ELR (cell line): Measurements from ENCODE around the gene HOXC6.
A peak's percentile ranks its signal among the peaks of the same experiment; 100 is the strongest.

Experiments
- DNase-seq: peaks from one replicate; pipeline ENCODE4 v3.0.0-alpha.2; 2015; ENCODE audit warnings: low read depth

HOXC6 gene

DNA sequence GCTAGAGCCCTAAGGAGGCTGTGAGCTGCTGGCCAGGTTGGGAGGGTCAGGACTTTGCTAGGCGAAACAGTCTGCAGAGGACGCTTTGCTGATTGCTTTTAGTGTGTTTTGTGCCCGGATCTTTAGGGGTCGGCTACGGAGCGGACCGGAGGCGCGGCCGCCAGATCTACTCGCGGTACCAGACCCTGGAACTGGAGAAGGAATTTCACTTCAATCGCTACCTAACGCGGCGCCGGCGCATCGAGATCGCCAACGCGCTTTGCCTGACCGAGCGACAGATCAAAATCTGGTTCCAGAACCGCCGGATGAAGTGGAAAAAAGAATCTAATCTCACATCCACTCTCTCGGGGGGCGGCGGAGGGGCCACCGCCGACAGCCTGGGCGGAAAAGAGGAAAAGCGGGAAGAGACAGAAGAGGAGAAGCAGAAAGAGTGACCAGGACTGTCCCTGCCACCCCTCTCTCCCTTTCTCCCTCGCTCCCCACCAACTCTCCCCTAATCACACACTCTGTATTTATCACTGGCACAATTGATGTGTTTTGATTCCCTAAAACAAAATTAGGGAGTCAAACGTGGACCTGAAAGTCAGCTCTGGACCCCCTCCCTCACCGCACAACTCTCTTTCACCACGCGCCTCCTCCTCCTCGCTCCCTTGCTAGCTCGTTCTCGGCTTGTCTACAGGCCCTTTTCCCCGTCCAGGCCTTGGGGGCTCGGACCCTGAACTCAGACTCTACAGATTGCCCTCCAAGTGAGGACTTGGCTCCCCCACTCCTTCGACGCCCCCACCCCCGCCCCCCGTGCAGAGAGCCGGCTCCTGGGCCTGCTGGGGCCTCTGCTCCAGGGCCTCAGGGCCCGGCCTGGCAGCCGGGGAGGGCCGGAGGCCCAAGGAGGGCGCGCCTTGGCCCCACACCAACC lies 1.5 kb downstream of the HOXC6 start:
- DNase-seq = no peak

DNA sequence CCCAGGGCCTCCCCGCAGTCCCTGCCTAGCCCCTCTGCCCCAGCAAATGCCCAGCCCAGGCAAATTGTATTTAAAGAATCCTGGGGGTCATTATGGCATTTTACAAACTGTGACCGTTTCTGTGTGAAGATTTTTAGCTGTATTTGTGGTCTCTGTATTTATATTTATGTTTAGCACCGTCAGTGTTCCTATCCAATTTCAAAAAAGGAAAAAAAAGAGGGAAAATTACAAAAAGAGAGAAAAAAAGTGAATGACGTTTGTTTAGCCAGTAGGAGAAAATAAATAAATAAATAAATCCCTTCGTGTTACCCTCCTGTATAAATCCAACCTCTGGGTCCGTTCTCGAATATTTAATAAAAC lies 2.2 kb downstream of the HOXC6 start:
- no peak for DNase-seq

DNA sequence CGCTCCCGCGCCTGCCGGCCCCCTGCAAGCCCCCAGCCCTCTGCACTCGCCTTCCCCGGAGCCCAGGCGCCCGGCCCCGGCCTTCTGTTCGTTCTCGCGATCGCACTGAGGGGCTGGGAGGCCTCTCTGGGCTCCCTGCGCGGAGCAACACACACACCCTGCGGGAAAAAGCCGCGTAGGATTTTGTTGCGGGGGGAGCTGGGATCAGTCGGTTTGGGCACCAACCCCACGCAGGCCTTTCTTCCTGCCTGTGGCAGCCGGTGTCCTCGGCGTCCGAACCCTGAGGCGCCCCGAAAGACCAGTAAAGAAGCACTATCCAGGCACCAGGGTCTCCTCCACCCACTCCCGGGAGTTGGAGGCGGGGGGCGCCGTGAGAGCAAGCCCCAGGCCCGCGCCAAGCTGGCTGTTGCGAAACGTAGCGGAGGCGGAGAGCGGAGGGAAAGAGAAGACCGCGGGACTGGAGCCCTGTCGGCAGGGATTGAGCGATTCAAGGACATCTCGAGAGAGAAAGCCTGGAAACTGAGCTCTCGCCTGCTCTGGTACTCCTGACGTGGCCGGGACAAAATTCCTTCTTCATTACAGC lies 2.7 kb downstream of the HOXC6 start:
- no peak for DNase-seq

DNA sequence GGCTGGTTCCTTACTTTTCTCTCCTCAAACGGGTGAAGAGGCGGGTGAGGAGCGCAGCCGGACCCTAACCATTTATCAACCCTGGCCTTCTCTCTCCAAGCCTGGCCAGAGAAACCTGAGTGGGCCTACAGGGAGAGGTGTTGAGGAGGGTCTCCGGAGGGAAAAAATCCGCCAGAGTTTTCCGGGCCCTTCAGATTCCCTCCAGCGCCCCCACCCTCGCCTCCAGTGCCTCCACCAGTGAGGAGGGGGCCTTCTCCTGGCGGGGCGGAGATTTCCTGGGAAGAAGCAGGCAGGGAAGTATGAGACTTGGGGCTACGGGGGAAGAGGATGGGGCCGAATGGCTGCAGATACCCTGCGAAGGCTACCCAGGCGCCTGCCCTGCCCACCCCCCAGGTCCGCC lies 3.2 kb downstream of the HOXC6 start:
- no peak for DNase-seq

DNA sequence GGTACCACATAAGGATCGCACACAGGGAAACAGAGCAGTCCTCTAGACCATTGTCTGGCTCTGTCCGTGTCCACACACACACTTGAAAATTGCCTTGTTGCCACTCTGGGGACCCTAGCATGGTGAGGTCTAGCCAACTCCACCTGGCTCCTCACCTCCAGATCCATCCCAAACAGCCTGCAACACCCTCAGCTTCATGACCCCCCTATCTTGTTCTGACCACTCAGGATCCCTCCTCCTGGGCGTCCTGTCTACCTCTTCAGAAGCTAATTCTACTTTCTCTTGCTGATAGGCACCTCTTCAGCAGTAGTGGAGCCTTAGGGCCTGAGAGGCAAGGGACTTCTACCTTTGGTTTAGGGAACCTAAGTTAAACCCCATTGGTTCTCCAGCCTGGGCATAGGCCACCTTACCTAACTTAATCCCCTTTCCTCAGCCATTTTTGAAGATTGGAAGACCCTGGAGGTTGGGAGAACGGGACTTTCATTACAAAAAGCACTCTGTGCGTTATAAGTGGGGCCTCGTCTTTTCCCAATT lies 3.9 kb downstream of the HOXC6 start:
- no peak for DNase-seq

DNA sequence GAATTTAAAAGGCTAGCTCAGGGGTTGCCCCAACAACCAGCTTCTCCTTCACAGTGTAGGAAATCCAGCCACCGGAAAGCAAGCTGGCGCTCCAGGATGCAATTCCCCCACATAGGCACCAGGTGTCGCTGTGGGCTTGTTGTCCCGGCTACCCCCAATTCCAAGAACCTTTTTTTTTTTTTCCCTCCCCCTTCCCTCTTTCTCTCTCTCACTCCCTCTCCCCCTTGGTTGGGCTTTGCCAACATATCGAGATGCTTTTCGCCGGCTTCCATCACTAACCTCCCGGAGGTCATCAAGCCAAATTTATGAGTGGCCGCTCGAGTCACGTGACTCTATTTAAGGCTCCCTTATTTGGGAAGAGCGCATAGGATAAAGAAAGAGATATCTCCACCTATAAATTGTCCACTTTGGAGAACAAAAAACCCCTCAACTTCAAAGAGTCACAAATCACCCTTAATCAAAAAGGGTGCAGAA lies 4.4 kb downstream of the HOXC6 start, which contains the start of gene HOXC5:
TSS of gene HOXC5 (plus strand) at position 424 of the 474 bp plus-strand sequence. CDS start 73 bp downstream, outside the sequence.
- peak; percentile 81 for DNase-seq

DNA sequence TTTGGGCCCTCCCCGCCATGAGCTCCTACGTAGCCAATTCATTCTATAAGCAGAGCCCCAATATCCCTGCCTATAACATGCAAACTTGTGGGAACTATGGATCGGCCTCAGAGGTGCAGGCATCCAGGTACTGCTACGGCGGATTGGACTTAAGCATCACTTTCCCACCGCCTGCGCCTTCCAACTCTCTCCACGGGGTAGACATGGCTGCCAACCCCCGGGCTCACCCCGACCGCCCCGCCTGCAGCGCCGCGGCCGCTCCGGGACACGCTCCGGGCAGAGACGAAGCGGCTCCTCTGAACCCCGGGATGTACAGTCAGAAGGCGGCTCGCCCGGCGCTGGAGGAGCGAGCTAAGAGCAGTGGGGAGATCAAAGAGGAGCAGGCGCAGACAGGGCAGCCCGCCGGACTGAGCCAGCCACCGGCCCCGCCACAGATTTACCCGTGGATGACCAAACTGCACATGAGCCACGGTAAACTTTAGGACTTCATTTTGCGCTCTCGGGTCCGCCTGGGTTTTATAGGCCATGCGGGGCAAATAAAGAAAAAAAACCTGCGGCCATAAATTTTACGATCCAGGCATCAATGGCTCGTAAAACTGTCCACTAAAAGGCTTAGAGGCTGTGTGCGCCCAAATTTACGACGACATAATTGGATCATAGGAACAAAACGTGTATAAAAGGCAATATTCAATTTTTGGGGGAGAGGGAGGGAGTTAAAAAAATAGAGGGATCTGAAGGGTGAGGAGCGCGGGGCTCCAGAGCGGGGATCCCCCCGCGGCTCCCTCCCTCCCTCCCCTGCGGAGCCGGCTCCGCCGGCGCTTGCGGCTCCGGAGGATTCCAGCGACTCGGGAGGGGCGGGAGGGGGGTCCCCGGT lies 5.1 kb downstream of the HOXC6 start:
- DNase-seq = peak; percentile 74

DNA sequence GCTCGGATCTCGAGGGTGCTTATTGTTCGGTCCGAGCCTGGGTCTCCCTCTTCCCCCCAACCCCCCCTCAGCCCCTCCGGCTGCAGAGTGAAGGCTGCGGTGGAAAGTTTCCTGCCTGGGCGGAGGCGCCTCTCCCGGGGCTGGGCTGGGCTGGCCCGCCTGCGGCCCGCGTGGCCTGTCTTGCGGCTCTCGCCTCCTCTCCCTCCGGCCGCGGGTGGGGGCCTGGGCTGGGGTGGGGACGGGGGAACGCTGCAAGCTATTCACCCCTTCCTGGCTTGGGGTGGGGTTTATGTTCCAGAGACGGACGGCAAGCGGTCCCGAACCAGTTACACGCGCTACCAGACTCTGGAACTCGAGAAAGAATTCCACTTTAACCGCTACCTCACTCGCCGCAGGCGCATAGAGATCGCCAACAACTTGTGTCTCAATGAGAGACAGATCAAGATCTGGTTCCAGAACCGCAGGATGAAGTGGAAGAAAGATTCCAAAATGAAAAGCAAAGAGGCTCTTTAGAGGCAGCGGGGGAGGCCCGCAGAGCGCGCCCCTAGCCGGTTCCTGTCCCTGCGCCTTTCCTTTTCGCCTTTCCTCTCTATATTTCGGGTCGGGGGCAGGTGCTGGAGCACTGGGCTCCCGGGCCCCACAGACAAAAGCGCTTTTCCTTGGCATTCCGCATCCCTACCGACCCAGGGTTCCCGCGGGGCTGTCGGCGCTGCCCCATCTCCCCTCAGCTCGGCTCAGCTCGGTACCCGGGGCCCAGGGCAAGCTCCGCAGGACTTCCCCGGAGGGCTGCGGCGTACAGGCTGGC lies 5.9 kb downstream of the HOXC6 start:
- peak; percentile 31 for DNase-seq

DNA sequence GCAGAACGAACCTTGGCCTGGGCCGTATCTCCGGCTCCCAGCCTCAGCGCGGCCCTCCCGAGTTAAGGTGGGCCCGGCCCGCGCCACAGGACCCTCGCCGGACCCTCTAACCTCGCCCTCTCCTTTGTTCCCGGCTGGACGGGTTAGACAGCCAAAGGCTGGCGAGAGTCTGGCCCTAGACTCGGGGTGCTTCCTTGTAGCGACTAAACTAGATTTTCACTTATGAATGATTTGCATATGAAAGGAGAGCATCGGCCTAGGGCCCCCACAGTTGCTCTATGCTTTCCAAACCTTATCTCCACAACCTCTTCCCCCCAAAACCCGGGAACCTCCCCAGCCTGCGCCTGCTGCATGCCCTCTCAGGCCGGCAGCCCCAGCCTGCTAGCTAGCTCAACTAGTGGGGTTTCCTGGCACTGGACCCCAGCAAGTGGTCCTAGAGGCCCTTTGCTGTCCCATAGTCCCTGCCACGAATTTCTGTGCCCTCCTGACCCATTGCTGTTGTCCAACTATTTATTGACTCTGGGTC lies 6.6 kb downstream of the HOXC6 start:
- no peak for DNase-seq

DNA sequence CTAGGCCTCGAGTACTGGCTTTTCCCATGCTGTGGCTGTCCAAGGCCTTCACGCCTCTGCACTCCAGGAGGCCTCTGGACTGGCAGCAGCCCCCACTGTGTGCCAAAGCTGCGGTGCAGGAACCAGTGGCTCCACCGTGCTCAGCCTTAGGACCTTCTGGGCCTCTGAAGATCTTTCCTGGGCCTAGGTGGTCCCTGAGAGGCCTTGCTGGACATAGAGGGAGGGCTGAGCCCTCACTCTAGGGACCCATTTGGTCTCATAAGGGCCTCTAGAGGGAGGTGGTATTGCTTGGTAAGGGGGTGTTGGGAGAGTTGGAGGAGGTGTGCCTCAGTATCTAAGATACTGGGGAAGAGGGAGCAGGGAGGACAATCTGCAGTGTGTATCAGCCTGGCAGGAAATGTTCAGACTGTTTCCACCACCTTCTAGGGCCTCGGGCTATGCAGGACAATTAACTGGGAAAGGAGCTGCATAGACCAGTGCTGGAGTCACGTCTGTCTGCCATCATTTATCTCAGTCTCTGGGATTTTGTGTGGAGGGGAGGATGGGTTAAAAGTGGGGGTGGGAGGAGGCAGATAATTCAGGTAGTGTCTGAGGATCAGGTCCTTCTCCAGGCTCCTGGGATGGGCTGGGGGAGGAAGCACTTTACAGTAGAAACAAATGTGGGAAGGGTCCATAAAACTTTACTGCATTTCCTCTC lies 7.5 kb downstream of the HOXC6 start:
- DNase-seq = no peak

DNA sequence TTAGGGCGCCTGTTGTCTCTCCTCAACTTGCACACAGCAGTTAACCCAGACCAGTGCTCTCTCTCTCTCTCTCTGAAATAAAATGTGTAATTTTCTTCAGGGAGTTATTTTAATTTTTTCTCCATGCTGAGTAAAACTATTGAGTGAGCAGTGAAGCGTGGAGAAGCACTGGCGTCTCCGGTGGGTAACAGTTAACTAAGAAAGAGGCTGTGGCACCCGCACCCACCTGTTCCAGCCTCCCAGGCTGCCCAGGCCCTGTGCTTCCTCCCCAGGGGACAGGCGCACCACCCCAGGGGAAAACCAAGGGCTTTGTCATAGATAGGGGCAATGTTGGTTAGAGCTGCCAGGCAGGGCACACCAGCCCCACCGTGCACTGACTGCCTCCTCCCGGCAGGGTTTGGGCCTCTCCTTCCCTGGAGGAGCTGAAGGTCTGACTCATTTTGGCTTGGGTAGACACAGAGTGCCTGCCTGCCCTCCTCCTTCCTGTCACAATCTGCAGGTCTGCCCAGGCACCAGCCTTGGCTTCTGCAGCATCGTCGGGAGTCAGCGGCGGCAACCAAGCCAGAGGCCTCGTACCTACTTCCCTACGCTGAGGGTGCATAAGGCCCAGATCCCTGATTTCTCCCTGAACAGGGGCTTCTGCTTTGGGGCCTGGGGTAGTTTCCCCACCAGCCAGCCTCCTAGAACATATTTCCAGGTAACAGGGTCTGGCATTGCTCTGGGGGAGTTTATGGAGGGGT lies 8.6 kb downstream of the HOXC6 start:
- DNase-seq = peak; percentile 53

DNA sequence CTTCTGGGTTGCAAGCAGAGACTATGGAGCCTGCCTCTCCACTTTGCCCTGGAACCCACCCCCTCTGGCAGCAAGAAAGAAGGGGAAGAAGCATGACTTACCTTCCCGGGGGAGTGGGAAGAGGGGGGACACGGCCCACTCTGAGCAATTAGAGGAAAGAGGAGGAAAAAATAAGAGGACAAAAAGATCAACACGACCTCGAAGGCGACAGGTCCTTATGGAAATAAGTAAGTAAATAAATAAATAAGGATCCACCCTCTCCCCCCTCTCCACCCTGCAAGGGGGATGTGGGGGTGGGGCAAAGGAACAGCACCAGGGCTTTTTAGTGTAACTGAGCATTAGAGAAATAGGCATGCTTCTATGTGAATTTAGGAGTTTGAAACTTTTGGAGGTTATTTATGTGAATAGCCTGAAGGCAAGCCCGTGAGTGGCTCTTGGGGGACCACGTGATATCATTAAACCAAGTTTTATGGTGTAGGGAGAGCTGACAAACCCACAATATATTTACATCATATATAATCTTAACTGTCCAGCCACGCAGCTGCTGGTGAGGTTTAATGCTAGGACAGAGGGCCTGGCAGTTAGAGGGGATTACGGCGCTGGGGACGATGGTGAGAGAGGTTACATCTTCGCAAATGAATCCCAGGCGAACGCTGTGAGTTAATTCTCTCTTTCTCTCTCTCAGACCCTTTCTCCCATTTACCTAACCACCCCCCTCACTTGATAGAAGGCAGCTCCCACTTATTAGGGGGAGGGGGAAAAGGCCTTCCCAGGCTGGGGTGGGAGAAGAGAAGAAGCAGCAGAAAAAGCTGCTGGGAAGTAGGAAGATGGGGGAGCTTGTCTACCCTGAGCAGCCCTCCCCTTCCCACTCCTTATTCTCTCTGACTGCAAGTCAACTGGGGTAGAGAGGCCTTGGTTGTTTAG lies 9.4 kb downstream of the HOXC6 start:
- DNase-seq = no peak

DNA sequence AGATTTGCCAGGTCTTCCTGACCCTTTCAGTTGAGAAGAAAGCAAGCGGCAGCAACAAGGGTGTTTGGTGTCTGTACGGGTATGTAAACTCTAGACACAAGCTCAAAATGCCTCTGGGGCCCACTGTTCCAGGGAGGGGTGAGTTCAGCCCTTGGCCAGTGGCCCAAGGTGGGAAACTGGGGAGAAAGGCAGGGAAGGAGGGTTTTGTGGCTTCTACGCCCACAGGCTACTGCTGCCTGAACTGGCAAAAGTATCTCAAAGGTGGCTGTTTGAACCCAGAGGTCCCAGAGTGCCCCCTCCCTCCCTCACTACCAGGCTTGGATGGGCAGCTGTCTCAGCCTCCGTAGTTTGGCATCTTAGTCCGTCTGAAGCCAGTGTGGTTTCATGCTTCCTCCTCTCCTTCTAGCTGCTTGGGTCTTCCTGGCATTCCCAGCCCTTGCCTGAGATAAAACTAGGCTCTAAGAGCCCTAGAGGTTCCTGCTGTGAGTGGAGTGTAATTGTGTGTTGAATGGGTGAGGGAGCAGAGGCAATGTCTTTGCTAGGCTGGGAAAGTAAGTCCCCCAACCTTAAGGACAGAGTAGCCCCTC lies 10.1 kb downstream of the HOXC6 start:
- no peak for DNase-seq

DNA sequence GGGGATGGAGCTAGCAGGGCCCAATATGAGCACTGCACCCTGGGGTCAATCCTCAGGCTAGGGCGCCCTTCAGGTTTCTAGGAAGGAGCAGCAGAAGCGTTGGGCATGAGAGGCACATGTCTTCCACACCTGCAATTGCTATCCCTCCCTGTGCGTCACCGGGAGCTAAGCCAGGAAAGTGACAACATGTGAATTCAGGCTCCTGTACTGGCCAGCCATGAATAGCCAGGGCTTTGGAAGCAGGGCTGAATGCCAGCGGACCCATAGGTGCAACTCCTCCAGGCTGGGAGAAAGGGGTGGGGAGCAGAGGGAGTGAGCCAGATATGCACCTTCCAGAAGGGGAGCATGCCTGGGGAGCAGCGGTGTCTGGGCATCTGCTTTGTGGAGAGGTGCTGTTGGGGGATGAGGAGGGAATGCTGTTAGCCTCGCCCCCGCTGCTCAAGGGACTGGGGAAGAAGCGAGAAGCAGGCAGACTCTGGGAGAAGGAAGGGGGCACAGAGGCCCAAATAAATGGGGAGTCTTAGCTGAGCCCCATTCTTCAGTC lies 10.7 kb downstream of the HOXC6 start:
- no peak for DNase-seq

DNA sequence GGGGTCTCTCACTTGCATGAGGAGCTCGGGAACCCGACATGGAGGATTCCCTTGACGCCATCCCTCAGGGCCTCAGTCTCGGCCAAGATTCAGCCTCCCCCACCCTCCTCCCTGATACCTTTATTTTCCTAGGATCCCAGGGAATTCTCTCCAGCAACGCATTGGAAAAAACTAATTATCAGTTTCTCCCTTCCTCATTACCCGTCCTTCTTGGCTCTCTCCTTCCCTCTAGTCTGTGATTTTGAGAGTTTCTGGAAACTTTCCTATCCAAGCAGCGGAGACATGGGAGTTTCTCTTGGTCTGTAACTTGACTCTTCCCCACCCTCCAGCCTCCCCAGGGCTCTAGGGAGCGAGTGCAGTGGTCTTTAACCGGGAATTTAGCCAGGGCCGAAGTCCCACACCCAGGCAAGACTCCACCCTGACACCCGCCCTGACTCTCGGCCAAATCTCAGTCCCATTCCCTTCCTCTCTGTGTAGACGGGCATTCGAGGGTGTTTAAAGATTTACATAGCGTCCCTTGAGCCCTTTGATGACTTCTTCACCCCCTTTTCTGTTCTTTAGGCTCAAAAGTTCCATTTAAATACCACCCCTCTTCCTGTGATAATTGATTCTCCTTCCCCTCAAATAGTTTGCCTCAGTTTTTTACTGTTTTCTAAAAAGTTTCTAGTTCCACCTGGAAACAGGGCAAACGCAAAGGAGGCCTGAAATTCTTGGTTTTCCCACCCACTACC lies 11.3 kb downstream of the HOXC6 start:
- no peak for DNase-seq

DNA sequence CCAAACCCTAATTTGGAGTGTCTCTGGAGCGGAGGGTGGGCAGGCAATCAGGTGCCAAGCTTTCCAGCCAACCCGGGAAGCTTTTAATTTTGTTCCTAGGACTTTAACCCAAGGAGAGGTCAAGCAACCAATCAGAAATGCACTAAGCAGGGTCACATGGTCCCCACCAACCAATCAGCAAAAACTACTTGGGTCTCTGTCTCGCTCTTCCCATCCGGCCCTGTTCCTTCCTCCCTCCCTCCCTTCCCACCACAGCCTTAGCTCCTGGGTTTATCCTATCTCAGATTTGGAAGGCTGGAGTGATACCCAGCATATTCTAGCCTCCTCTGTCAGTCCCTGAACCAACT lies 11.9 kb downstream of the HOXC6 start:
- DNase-seq = peak; percentile 27

DNA sequence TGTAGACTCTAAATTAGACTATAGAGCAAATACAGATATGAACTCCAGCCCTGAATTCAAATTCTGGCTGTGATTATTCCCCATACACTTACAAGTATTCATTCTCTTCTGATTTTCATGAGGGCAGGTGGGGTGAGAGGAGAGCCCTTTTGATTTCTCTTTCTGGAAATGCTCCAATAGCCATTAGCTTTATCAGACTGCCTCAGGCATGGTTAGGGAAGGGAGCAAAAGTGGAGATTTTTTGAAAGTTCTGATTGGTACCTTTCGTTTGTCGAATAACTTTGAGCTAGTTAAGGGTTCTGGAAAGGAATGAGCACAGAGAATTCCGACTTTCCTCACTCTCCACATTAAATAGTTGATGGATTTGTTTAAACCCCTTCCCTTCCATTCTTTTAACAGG lies 12.4 kb downstream of the HOXC6 start:
- DNase-seq = no peak
